HCT116 (cell line): Measurements from ENCODE around the gene BCL2L11. TPM values are rescaled to one million over a fixed set of nuclear protein-coding genes. Genes with fewer than 3 reads are reported as not detected.

Source experiments
- ATAC-seq: fragments of 200-7000 bp; cut with Tn5 transposase; 2 replicates; pipeline ENCODE4 v1.9.1; 2020; ENCODE audit warnings: mild to moderate bottlenecking, moderate library complexity
- BruUV-seq: library from RNA; stranded (reverse); fragments of 400-500 nt; replicated peaks from 2 replicates; lab custom pipeline; 2021; lab: Mats Ljungman, UMichigan
- CTCF ChIA-PET: fragments of 300-600 bp; sonication (Branson Sonifier 250); formaldehyde crosslinking; loops from one replicate; lab custom pipeline; 2021; ENCODE audit warnings: antibody characterized with exemption; lab: Charles Lee
- POLR2A ChIA-PET: fragments of 300-600, 350-600 bp; sonication (Branson Sonifier 250); formaldehyde crosslinking; loops from one replicate; lab custom pipeline; 2021; ENCODE audit warnings: antibody characterized with exemption; lab: Charles Lee
- RAD21 ChIA-PET, 2 experiments: fragments of 300-600 bp; sonication (Branson Sonifier 250); formaldehyde crosslinking; loops; one replicate each; lab custom pipeline; 2023; ENCODE audit warnings: low total read pairs in 2 of 2; ENCODE audit not compliant: uncharacterized antibody in 2 of 2, unreplicated experiment in 2 of 2, low non-redundant PET in 1 of 2; lab: Charles Lee
- DNase-seq: peaks from one replicate; pipeline ENCODE4 v3.0.0-alpha.2; 2010; ENCODE audit warnings: low read depth, low spot score
- H2AFZ ChIP-seq: fragments of 200-600 bp; shearing (Covaris generic), sonication (generic); 2 replicates; pipeline ENCODE4 v1.6.1; 2017; ENCODE audit warnings: low read depth, mixed run types, mixed read lengths, antibody characterized with exemption, low read length; ENCODE audit not compliant: poor library complexity, severe bottlenecking
- H3K27ac ChIP-seq: 2 replicates; pipeline ENCODE4 v1.5.1; 2012; ENCODE audit warnings: low read depth, low read length
- H3K27me3 ChIP-seq: fragments of 200-600 bp; sonication (generic); 2 replicates; pipeline ENCODE4 v1.6.1; 2016; ENCODE audit warnings: mixed run types, low read length, mixed read lengths; ENCODE audit not compliant: insufficient read depth
- H3K36me3 ChIP-seq, 2 experiments: fragments of 200-500 bp in 1 of 2; fragments of 200-600 bp in 1 of 2; sonication (Bioruptor generic) in 1 of 2; sonication (generic) in 1 of 2; 2 replicates each; pipeline versions ENCODE4 v1.5.1 to v1.6.1; 2014 to 2016; ENCODE audit warnings: low read length in 2 of 2, inconsistent platforms in 1 of 2, mixed read lengths in 1 of 2, mixed run types in 1 of 2; ENCODE audit not compliant: insufficient read depth in 2 of 2, control insufficient read depth in 1 of 2
- H3K4me1 ChIP-seq, 2 experiments: fragments of 200-600 bp in 1 of 2; sonication (generic) in 1 of 2; 2 replicates each; pipeline versions ENCODE4 v1.5.1 to v1.6.1; 2012 to 2017; ENCODE audit warnings: low read length in 2 of 2, inconsistent platforms in 1 of 2, mild to moderate bottlenecking in 1 of 2, mixed read lengths in 1 of 2, mixed run types in 1 of 2, moderate library complexity in 1 of 2; ENCODE audit not compliant: insufficient read depth in 2 of 2, control insufficient read depth in 1 of 2
- H3K4me2 ChIP-seq: fragments of 200-600 bp; sonication (generic); 2 replicates; pipeline ENCODE4 v1.6.1; 2017; ENCODE audit warnings: mixed run types, low read length, mixed read lengths
- H3K4me3 ChIP-seq, 2 experiments: fragments of 200-600 bp in 1 of 2; sonication (generic) in 1 of 2; replicated peaks in 1 of 2; 2 replicates each; pipeline ENCODE4 v1.5.1; 2011 to 2016; ENCODE audit warnings: low read length in 2 of 2, control low read depth in 1 of 2, low read depth in 1 of 2, mild to moderate bottlenecking in 1 of 2, mixed read lengths in 1 of 2, mixed run types in 1 of 2
- H3K79me2 ChIP-seq: fragments of 200-600 bp; sonication (generic); 2 replicates; pipeline ENCODE4 v1.6.1; 2017; ENCODE audit warnings: mild to moderate bottlenecking, mixed run types, low read length, moderate library complexity, mixed read lengths; ENCODE audit not compliant: insufficient read depth
- H3K9ac ChIP-seq: fragments of 200-600 bp; sonication (generic); 2 replicates; pipeline ENCODE4 v1.6.1; 2016; ENCODE audit warnings: low read length, mixed read lengths
- H3K9me2 ChIP-seq: fragments of 200-600 bp; sonication (generic), shearing (Covaris generic); 2 replicates; pipeline ENCODE4 v1.6.1; 2017; ENCODE audit warnings: mixed run types, mild to moderate bottlenecking, moderate library complexity; ENCODE audit not compliant: insufficient read depth
- H3K9me3 ChIP-seq, 2 experiments: fragments of 200-500 bp in 1 of 2; fragments of 200-600 bp in 1 of 2; sonication (Bioruptor generic) in 1 of 2; sonication (generic) in 1 of 2; 2 replicates each; pipeline ENCODE4 v1.6.1; 2014 to 2017; ENCODE audit warnings: low read length in 2 of 2, mixed read lengths in 2 of 2, inconsistent platforms in 1 of 2, low read depth in 1 of 2, mild to moderate bottlenecking in 1 of 2, mixed run types in 1 of 2, moderate library complexity in 1 of 2; ENCODE audit not compliant: control insufficient read depth in 1 of 2, insufficient read depth in 1 of 2
- H4K20me1 ChIP-seq: fragments of 200-600 bp; sonication (generic), shearing (Covaris generic); 2 replicates; pipeline ENCODE4 v1.6.1; 2017; ENCODE audit warnings: mixed run types, mild to moderate bottlenecking, moderate library complexity; ENCODE audit not compliant: insufficient read depth
- ATF3 ChIP-seq: IDR thresholded peaks from 2 replicates; pipeline ENCODE4 v1.6.1; 2012
- CBX3 ChIP-seq: IDR thresholded peaks from 2 replicates; pipeline ENCODE4 v1.6.1; 2012; ENCODE audit warnings: low read depth
- EZH2 ChIP-seq: fragments of 200-600 bp; sonication (generic); IDR thresholded peaks from 2 replicates; pipeline ENCODE4 v1.6.1; 2017; ENCODE audit warnings: antibody characterized with exemption, mixed run types
- FOSL1 ChIP-seq: IDR thresholded peaks from 2 replicates; pipeline ENCODE4 v1.6.1; 2012; ENCODE audit warnings: low read depth
- JUND ChIP-seq: IDR thresholded peaks from 2 replicates; pipeline ENCODE4 v1.6.1; 2012
- MAX ChIP-seq: IDR thresholded peaks from 2 replicates; pipeline ENCODE4 v1.6.1; 2012
- POLR2A ChIP-seq: IDR thresholded peaks from 2 replicates; pipeline ENCODE4 v1.7.0; 2011; ENCODE audit warnings: borderline replicate concordance; ENCODE audit not compliant: insufficient read depth, insufficient read length; ENCODE audit errors: extremely low read depth
- POLR2AphosphoS5 ChIP-seq: IDR thresholded peaks from 2 replicates; pipeline ENCODE4 v1.6.1; 2011; ENCODE audit warnings: mild to moderate bottlenecking, low read depth, low read length, moderate library complexity
- RAD21 ChIP-seq: IDR thresholded peaks from 2 replicates; pipeline ENCODE4 v1.6.1; 2012; ENCODE audit warnings: low read depth, mild to moderate bottlenecking
- intact Hi-C: fragments of 100-400 bp; cut with micrococcal nuclease; formaldehyde crosslinking; loops from 2 replicates; pipeline ENCODE4 v1.10.0; 2022
- total RNA-seq: library from RNA; stranded (reverse); gene quantifications from one replicate; pipeline ENCODE4 v1.2.1, GENCODE V29; 2021; ENCODE audit not compliant: unreplicated experiment

Gene BCL2L11
- total RNA-seq, 1 experiment from 2014 or later, result 17.8 TPM

- ChIA-PET POLR2A (interaction anchor here (2.4 kb wide), 1 partner anchor 49 kb away, joined by 6 read pairs; the partner anchor contains the start of gene BCL2L11), CTCF (no interaction called here), RAD21 (no interaction called here)
- Histone ChIP-seq H3K4me2 (no peak overlapping the region), H3K4me3 (no peak overlapping the region), H3K9me2 (no peaks in the 10 kb centered on the region), H2AFZ (no peak overlapping the region), H3K4me1 (peaks cover 32 to 38% of the 10 kb centered on the region in 2 experiments), H4K20me1 (no peaks in the 10 kb centered on the region), H3K9me3 (no peaks in the 10 kb centered on the region), H3K27ac (no peak overlapping the region), H3K27me3 (no peaks in the 10 kb centered on the region), H3K9ac (no peak overlapping the region), H3K79me2 (no peaks in the 10 kb centered on the region), H3K36me3 (peaks cover 8% of the 10 kb centered on the region in 2 experiments; a peak in 2 of 4 replicates)
- ATAC-seq, result no peak
- BruUV-seq, result TSS peak; percentile 20
- intact Hi-C loops, result no loop called here
- DNase-seq, result no peak
- TF ChIP-seq RAD21, result no peak
- no peak for TF ChIP-seq EZH2
- TF ChIP-seq MAX, result no peak
- no peak for TF ChIP-seq POLR2AphosphoS5
- no peak for TF ChIP-seq POLR2A
- no peak for TF ChIP-seq FOSL1
- no peak for TF ChIP-seq JUND
- TF ChIP-seq CBX3, result no peak
- TF ChIP-seq ATF3, result no peak
Observed at GRCh38 chr2:111169924-111170323, 49.2 kb downstream of the BCL2L11 start.

- POLR2A ChIA-PET, result no interaction called here
- Histone ChIP-seq H3K4me1 (peaks cover 32 to 42% of the 10 kb centered on the region in 2 experiments), H3K36me3 (no peaks in the 10 kb centered on the region; a peak in 1 of 4 replicates), H3K9me3 (no peaks in the 10 kb centered on the region), H3K27ac (no peak overlapping the region), H3K79me2 (no peaks in the 10 kb centered on the region), H2AFZ (no peak overlapping the region), H3K4me2 (peak overlapping the region; percentile 33), H3K27me3 (no peaks in the 10 kb centered on the region), H3K9me2 (no peaks in the 10 kb centered on the region), H3K4me3 (no peak overlapping the region), H3K9ac (no peak overlapping the region), H4K20me1 (no peaks in the 10 kb centered on the region)
- RAD21 ChIA-PET, result no interaction called here
- no TSS peak for BruUV-seq
- DNase-seq (no peak), ATAC-seq (no peak)
- intact Hi-C loops, result no loop called here
- CTCF ChIA-PET, result no interaction called here
- no peak for TF ChIP-seq RAD21
- TF ChIP-seq FOSL1, result peak; percentile 43; the same call in 1 of the 2 replicates
Observed at GRCh38 chr2:111171337-111171930, 50.7 kb downstream of the BCL2L11 start.
